CD4-positive, alpha-beta T cell treated with Interleukin-1 beta for 1 hour (primary cell): ENCODE measurements around the gene ADAM11.

ENCODE experiments used
- DNase-seq, 2 donors: peaks; one replicate each; pipeline ENCODE4 v3.0.0-alpha.2; 2020 to 2022

Gene ADAM11

DNA sequence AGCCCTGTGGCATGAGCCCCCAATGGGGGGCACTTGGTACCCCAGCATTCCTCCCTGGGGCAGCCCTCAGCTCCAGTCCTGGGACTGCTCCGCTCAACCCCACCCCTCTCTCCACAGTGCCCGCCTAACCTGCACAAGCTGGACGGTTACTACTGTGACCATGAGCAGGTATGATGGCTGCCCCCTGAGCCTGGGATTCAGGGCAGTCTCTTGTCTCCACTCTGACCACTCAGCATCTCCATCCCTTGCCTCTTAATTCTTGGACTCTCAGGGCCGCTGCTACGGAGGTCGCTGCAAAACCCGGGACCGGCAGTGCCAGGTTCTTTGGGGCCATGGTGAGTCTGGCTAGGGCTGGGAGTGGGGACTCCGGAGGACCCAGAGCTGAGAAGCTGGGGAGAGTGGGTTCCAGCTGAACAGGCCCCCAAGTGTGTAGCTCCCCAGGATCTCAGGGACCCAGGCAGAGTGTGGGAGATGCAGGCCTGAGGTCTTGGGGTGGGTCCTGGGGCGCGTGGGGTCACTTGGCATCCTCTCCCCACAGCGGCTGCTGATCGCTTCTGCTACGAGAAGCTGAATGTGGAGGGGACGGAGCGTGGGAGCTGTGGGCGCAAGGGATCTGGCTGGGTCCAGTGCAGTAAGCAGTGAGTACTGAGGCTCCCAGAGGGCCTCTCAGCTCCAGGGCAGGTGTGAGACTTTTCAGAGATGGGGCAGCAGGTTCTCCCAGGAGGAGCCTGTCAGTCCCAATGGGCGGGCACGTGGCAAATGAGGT lies 18.0 kb downstream of the ADAM11 start:
- no peak for DNase-seq

- DNase-seq, result no peak
Measured at GRCh38 chr17:44777394-44778348, 18.9 kb downstream of the ADAM11 start.

- no peak for DNase-seq
Measured at GRCh38 chr17:44778656-44779210, 19.9 kb downstream of the ADAM11 start.

DNA sequence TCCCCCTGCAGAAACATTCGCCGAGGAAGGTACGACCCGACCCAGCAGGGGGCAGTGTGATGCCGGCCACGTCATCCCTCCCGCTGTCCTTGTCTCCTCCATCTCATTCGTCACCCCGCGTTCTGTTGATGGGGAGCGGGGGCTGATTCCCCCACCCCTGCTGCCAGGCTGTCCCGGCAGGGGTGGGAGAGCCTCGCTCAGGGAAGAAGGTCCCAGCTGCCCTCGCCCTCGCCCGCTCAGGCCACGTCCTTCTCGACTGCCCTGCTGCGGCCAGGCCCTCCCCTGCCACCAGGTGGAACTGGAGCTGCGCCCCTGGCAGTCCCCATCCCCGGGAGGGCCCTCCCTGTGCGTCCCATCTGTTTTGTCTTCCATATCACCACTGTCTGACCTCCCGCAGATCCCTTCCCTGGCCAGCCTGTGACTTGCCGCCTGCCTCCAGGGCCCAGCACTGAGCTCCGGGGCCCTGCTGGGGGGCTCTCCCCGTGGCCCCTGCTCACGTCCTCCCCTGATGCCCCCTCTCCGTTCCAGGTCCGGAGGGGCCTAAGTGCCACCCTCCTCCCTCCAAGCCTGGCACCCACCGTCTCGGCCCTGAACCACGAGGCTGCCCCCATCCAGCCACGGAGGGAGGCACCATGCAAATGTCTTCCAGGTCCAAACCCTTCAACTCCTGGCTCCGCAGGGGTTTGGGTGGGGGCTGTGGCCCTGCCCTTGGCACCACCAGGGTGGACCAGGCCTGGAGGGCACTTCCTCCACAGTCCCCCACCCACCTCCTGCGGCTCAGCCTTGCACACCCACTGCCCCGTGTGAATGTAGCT lies 20.6 kb downstream of the ADAM11 start:
- peak; percentile 79 to 81 for DNase-seq

- no peak for DNase-seq
Measured at GRCh38 chr17:44780161-44780560, 21.4 kb downstream of the ADAM11 start.

DNA sequence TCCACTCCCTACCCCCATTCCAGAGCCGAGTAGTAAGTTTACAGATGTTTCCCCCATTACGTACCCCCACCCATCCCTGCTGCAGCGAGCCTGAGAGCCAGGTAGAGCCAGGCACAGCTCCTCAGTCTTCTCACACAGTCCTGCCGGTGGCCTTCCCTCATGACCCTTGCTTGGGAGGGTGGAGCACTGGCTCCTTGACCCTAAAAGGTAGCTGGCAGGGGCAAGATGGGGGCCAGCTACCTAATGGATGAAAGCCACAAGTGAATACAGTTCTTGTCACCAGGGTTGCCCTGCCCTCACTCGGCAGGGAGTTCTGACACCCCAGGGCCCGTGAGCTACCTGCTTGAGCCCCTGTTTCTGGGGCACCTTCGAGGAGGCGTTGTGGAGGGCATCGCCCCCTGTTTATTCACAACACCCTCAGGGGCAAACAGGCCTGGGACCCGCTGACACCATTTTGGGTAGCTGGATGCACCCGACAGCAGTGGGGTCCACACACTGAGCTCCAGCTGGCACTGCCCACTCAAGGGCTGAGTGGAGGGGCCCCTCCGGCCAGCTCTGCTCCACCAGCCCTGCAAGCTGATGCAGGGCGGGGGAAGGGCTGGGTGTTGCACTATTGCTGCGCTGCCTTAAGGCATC lies 22.2 kb downstream of the ADAM11 start:
- DNase-seq, result no peak

DNA sequence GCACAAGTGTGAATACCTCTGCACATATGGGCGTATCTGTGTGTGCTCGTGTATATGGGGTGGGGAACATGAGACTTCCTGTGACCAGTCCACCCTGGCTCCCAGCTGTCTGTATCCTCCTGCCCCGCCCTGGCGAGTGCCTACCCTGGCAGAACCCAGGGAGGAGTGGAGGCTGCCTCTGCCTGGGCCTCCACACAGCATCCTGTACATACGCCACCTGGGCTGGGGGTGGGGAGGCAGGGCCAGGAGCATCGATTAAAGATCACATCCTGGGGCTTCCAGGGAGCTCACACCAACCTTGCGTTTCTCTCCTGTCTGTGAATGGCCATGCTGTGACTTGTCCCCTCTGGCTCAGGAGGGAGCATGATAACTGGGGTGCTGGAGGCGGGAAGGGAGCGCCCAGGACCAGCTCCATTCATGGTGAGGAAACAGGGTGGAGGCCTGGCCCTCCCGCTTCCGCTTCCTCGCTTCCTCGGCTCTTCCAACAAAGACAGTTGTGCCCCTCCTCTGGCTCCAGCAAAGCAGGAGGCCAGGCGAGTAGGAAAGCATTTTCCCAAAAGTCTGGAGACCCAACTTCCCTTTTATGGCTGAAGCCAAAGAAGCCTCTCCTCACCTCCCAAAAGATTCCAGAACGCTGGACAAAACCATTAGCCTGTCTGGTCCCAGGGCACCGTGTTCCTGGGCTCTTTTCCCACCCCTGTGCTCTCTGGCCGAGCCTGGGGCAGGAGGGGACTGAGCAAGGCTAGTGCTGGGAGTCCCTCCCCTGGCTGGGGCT lies 22.9 kb downstream of the ADAM11 start:
- no peak for DNase-seq

GRCh38 chr17:44782326-44782850 lies 23.6 kb downstream of the ADAM11 start:
- DNase-seq, result no peak

DNA sequence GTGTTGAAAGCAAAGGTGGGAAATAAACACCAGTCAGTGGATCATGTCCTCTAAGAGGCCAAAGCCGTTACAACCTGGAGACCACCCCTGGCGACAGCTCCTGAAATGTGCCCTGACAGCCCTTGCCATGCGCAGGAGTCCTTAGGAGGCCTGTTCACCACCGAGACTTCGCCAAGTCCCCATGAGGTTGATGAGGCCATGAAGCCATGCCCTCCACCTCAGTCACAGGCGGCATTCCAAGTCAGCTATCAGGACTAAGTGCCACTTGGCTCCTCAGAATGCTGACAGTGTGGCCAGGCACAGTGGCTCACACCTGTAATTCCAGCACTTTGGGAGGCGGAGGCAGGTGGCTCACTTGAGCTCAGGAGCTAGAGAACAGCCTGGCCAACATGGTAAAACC lies 27.1 kb downstream of the ADAM11 start:
- DNase-seq, result no peak

DNA sequence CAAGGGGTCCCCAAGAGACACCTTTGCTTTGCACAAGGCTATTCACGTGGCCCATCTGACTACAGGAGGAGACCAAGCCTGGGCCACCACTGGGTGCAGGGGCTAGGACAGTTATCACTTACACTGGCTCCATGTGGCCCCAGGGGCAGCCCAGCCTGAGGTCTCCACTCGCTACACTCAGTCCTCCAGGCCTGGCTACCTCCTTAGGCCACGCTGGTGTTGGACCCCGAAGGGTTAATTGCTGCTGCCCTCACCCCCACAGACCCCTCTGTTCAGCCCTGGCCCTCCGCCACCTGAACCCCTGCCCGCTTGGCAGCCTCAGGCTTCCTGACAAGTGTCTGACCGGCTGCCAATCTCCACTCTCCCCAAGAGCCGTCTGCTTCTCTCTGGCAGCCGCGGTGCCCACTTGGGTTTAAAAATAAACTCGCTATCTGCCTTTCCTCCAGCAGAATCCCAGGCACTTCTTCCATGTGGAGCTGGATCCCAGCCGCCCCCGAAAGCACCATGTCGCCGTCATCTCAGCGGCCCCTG lies 27.8 kb downstream of the ADAM11 start:
- no peak for DNase-seq

GRCh38 chr17:44787271-44787940 lies 28.6 kb downstream of the ADAM11 start:
- DNase-seq, result no peak

- no peak for DNase-seq
Measured at GRCh38 chr17:44788139-44788538, 29.4 kb downstream of the ADAM11 start.

GRCh38 chr17:44792276-44792675 lies 33.5 kb downstream of the ADAM11 start:
- no peak for DNase-seq

DNA sequence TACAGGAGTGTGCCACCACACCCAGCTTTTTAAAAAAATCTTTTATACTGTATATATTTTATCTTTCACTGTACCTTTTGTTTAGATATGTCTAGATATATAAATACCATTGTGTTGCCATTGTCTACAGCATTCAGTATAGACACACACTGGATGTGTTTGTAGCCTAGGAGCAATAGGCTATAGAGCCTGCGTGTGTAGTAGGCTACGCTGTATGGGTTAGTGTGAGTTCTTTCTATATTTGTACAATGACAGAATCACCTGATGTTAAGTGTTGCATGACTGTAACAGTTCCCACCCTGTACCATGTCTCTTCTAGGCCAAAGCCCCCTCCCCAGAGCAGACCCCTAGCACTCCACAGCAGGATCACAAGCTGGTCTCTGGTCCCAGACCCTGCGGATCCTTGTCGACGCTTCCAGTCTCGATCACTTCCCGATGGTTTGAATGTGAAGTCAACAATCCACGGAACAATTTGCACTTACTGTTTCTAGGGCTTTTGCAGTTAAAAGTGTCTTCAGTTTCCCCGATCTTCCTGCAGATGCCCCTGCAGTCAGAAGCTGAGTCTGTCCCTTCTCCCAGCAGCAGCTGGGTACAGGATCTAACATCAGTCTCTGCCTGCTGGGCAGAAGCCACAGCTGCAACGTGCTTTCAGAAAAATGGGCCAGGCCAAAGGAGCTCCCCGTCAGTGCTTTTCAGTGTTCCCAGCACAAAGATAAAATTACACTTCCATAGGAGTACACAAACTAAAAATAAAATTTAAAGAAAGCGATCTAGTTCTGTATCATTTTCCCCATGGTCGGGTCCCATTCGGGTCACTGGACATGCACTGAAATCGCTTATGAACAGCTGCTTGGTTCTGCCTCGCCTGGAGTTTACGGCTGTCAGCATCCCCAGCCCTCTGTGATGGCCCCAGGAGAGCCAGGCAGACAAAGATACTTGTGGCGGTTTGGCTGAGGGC lies 35.4 kb downstream of the ADAM11 start:
- DNase-seq, result no peak

- DNase-seq, result peak in 1 of 2 donors; percentile 34
Measured at GRCh38 chr17:44794851-44795413, 36.1 kb downstream of the ADAM11 start.

- no peak for DNase-seq
Measured at GRCh38 chr17:44795421-44795820, 36.6 kb downstream of the ADAM11 start.

GRCh38 chr17:44795928-44796327 lies 37.1 kb downstream of the ADAM11 start:
- no peak for DNase-seq

DNA sequence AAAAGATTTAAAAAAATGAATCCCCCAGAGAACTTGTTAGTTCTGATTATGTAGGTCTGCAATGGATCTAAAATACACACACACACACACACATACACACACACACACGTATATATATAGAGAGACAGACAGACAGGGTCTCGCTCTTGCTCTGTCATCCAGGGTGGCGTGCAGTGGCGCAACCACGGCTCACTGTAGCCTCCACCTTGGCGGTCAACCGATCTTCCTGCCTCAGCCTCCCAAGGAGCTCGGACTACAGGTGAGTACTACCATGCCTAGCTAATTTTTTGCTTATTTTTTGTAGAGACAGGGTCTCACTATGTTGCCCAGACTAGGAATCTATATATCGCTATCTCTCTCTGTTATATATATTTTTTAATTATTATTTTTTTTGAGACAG lies 37.9 kb downstream of the ADAM11 start:
- no peak for DNase-seq

DNA sequence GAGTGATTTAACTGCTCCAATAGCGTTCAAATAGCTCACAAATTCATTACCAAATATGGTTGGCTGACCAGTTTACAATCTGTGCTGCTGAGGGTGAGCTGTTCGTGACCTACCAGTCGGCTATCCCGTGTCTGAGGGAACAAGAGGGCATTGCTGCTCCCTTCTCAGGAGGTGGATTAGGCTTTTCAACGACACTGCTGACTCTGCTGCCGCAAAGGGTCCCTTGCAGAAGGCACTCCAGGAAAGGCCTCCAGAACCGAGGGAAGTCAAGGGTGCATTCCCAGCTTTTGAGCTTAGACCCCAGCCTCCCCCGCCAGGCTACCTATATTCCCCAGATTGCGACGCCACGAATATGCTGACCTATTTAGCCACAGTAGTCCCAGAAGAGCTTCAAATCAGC lies 39.0 kb downstream of the ADAM11 start:
- no peak for DNase-seq
